ENCODE results near the gene YKT6.
"Not testable (repeated sequence)": the region's sequence is repeated elsewhere in the genome, so short reads cannot be mapped to it uniquely, and the experiment has no call there.

Gene YKT6

GRCh38 chr7:44200699-44201461 is at the start of gene YKT6:
Gene YKT6, plus strand, starts transcription at chr7:44200978. Its CDS starts 158 bp downstream, at chr7:44201136.
- peak; percentile 92 for DNase-seq

- no peak for DNase-seq
Measured at GRCh38 chr7:44151956-44152355, 48.8 kb upstream of the YKT6 start.

GRCh38 chr7:44152971-44153947 is 47.5 kb upstream of the YKT6 start:
- DNase-seq: no peak

- no peak for DNase-seq
Measured at GRCh38 chr7:44153948-44154335, 46.8 kb upstream of the YKT6 start.

GRCh38 chr7:44154703-44155102 is 46.1 kb upstream of the YKT6 start:
- DNase-seq: no peak

- no peak for DNase-seq
Measured at GRCh38 chr7:44155191-44156185, 45.3 kb upstream of the YKT6 start.

GRCh38 chr7:44156453-44157010 is 44.2 kb upstream of the YKT6 start:
- no peak for DNase-seq

GRCh38 chr7:44157116-44158080 is 43.4 kb upstream of the YKT6 start:
- no peak for DNase-seq

GRCh38 chr7:44158096-44158872 is 42.5 kb upstream of the YKT6 start:
- no peak for DNase-seq

GRCh38 chr7:44158873-44159631 is 41.7 kb upstream of the YKT6 start:
- DNase-seq: no peak

- DNase-seq: no peak
Measured at GRCh38 chr7:44159824-44160630, 40.8 kb upstream of the YKT6 start.

GRCh38 chr7:44161371-44161770 is 39.4 kb upstream of the YKT6 start:
- DNase-seq: no peak

GRCh38 chr7:44162179-44162578 is 38.6 kb upstream of the YKT6 start:
- no peak for DNase-seq

- DNase-seq: no peak
Measured at GRCh38 chr7:44162785-44163395, 37.9 kb upstream of the YKT6 start.

- no peak for DNase-seq
Measured at GRCh38 chr7:44163591-44163990, 37.2 kb upstream of the YKT6 start.

- no peak for DNase-seq
Measured at GRCh38 chr7:44167920-44168319, 32.9 kb upstream of the YKT6 start.

- DNase-seq: not testable (repeated sequence)
Measured at GRCh38 chr7:44171901-44172300, 28.9 kb upstream of the YKT6 start.

GRCh38 chr7:44172352-44172751 is 28.4 kb upstream of the YKT6 start:
- no peak for DNase-seq

Measured in activated effector memory CD4-positive, alpha-beta T cell treated with Interleukin-2 at 50 U/mL for 16 hours (primary cell).